IMR-90 (cell line): ENCODE measurements around the gene ZNF77.

Experiments used
- BHLHE40 ChIP-seq: fragments of 150-350 bp; IDR thresholded peaks from 2 replicates; pipeline ENCODE4 v1.6.1; 2016; ENCODE audit warnings: mild to moderate bottlenecking, low read depth, low read length
- CEBPB ChIP-seq: IDR thresholded peaks from 2 replicates; pipeline ENCODE4 v1.6.1; 2012; ENCODE audit warnings: low read depth, low read length, improper control_type of control experiment
- CTCF ChIP-seq: conservative IDR thresholded peaks from 2 replicates; pipeline ENCODE4 v1.5.1; 2012; ENCODE audit warnings: mild to moderate bottlenecking, low read depth, low read length, improper control_type of control experiment
- ELK1 ChIP-seq: fragments of 150-350 bp; IDR thresholded peaks from 2 replicates; pipeline ENCODE4 v1.6.1; 2016; ENCODE audit warnings: low read depth, mild to moderate bottlenecking, low read length, moderate library complexity, borderline replicate concordance
- FOS ChIP-seq: fragments of 150-350 bp; IDR thresholded peaks from 2 replicates; pipeline ENCODE4 v1.6.1; 2016; ENCODE audit warnings: low read depth, low read length
- MAZ ChIP-seq: IDR thresholded peaks from 2 replicates; pipeline ENCODE4 v1.6.1; 2012; ENCODE audit warnings: low read depth, mild to moderate bottlenecking, low read length, improper control_type of control experiment, moderate library complexity, borderline replicate concordance
- MXI1 ChIP-seq: IDR thresholded peaks from 2 replicates; pipeline ENCODE4 v1.6.1; 2012; ENCODE audit warnings: low read depth, mild to moderate bottlenecking, low read length, moderate library complexity, borderline replicate concordance
- POLR2A ChIP-seq: IDR thresholded peaks from 2 replicates; pipeline ENCODE4 v1.6.1; 2012; ENCODE audit warnings: mild to moderate bottlenecking, low read depth, low read length
- RAD21 ChIP-seq: IDR thresholded peaks from 2 replicates; pipeline ENCODE4 v1.6.1; 2012; ENCODE audit warnings: low read length, improper control_type of control experiment
- SMC3 ChIP-seq: fragments of 150-350 bp; IDR thresholded peaks from 2 replicates; pipeline ENCODE4 v1.6.1; 2016; ENCODE audit warnings: low read depth, mild to moderate bottlenecking, antibody characterized with exemption, low read length, moderate library complexity

GRCh38 chr19:2982983-2983350 lies 38.2 kb upstream of the ZNF77 start:
- TF ChIP-seq ELK1 (no peak), CTCF (no peak), RAD21 (no peak), POLR2A (no peak), MAZ (peak; percentile 26; the same call in 1 of the 2 replicates), SMC3 (no peak), MXI1 (no peak), CEBPB (no peak), FOS (no peak), BHLHE40 (no peak)
